ENCODE results near the gene NFATC4.
"Not testable (repeated sequence)": the region's sequence is repeated elsewhere in the genome, so short reads cannot be mapped to it uniquely, and the experiment has no call there.

Gene NFATC4

DNA sequence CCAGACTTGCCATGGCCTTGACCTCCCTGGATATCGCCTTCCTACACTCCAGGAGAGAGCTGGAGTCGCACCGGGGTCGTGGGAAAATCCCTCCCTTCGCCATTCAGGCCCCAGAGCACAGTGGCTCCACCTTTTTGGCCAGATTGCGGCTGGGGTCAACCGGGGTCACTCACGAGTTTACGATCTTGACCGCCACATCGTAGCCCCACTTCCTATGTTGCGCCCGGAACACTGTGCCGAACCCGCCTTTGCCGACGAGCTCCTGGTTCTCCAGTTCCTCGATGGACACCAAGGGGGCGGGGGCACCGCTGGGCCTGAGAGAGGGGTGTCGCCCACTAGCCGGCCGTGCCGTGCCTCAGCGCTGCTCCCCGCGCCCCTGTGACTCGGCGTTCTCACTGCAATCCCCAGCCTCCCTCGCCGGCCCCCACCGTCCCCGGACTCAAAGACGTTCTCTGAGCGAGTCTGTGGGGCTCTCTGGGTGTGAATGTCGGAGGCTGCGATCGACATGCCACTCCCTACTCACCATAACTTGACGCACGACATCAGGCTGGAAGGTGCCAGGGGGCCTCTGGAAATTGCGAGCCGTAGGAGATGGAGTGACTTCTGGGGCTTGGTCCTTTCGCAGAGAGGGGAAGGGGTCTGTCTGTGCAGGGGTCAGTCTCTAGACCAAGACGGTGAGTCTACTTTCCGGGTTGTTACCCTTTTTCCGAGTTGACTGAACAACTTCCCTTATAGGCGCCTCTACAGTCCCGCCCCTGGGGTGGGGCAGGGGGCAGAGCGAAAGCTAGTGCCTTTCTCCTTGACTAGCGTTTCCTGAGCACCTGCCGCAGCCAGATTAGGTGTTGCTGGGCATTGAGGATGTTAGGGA lies 28.5 kb upstream of the NFATC4 start, which contains the start of gene RIPK3:
RIPK3 (minus strand) TSS at position 708 of the 868 bp plus-strand sequence; CDS start at position 543, 165 bp downstream.
- peak; percentile 51 for DNase-seq (ENCODE audit: low read depth)

DNA sequence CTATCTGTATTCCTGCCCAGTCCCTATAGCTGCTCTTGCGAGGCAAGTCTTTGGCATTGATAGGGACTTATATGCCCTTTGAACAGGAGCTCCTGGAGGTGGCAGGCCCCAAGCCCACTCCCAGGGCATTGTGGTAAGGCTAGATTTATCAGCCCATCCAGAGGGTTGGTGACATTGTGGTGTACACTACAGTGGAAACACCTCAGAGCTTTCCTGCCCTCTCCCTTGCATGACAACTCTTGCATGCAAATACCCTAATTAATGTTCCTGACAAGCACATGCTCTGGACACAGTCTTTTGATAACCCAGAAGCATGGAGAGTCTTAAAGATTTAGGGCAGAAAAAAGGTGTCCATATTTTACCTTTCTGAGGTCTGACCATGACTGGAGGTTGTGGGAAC lies 27.4 kb upstream of the NFATC4 start:
- DNase-seq (ENCODE audit: low read depth) = no peak

DNA sequence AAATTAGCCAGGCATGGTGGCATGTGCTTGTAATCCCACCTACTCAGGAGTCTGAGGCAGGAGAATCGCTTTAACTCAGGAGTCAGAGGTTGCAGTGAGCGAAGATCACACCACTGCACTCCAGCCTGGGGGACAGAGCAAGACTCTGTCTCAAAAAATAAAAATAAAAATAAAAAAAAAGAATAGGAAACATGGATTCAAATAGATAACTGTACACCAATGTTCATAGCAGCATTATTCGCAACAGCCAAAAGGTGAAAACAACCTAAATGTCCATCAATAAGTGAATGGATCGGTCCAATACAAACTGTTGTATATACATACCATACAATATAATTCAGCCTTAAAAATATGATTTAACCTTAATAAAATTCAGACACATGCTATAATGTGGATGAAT lies 25.1 kb upstream of the NFATC4 start:
- DNase-seq (ENCODE audit: low read depth) = no peak

DNA sequence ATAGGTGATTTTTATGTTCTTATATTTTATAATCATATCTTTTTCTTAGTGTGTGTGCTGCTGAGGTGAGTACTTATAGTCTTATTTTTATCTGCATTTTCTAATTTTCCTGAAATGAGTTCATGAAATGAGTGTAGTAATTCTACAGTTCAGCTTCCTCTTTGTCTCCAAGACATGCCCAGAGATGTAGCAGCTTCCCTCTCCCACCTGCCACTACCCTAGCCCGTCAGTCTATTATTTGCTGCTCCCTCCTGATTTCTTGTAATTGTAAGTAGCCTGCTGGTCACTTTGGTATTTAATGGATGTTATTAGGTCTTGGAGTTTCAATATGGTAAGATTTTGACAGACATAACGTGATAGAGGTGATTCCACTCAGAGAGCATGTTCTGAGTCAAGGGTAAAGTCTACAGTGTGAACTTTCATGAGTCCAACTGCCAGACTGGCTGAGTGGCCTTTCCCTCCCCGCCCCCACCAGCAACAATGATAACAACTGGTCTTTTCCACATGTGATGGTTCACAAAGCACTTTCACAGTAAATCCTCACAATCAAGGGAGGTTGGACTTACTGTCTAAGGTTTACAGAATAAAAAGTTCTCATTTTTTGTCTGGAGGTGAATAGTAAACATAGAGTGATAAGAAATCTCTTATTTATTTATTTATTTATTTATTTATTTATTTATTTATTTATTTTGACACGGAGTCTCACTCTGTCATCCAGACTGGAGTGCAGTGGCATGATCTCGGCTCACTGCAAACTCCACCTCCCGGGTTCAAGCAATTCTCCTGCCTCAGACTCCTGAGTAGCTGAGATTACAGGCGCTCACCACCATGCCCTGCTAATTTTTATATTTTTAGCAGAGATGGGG lies 24.0 kb upstream of the NFATC4 start:
- DNase-seq (ENCODE audit: low read depth) = no peak

DNA sequence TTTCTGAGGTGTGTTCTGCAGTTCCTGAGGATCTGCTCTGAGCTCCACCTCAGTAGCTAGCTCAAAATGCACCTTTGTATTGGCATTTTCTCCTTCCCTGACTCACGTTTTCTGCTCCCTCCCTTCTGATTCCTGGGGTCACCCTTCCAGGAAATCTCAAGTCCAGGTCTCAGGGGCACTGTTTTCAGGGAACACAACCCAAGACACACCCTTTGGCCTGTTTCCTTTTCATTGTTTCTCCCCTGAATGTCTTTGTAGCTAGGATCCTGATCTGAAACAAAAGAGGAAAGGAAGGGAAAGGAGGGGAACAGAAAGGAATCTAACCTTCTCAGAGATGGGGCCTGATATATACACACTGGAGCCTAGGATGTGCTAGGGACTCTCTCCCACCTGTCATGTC lies 20.9 kb upstream of the NFATC4 start:
- no peak for DNase-seq (ENCODE audit: low read depth)

DNA sequence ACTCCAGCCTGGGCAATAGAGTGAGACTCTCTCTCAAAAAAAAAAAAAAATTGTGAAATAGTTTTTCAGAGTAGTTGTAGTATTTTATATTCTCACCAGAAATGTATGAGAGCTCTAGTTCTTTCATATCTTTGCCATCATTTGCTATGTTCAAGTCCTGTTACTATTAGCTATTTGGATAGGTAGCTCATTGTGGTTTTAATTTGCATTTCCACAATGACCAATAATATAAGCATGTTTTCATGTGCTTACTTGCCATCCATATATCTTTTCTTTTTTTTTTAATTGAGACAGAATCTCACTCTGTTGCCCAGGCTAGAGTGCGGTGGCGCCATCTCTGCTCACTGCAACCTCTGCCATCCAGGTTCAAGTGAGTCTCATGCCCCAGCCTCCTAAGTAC lies 19.8 kb upstream of the NFATC4 start:
- DNase-seq (ENCODE audit: low read depth) = no peak

DNA sequence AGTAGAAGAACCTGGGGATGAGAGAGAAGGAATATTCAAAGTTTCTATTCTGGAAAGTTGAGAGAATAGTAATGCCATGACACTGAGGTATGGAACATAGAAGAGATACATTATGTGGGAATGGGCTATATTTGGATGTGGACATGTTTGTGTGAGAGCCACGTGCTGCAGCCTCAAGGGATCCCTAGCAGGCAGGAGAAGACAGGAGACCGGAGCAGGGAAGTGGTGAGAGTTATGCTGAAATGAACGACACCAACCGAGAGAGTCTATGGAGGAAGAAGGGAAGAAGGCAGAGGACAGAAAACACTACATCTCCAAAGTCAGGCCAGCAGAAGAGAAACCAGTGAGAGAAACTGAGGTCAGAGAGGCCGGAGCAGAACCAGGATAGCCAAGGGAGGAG lies 18.2 kb upstream of the NFATC4 start:
- DNase-seq (ENCODE audit: low read depth) = no peak

DNA sequence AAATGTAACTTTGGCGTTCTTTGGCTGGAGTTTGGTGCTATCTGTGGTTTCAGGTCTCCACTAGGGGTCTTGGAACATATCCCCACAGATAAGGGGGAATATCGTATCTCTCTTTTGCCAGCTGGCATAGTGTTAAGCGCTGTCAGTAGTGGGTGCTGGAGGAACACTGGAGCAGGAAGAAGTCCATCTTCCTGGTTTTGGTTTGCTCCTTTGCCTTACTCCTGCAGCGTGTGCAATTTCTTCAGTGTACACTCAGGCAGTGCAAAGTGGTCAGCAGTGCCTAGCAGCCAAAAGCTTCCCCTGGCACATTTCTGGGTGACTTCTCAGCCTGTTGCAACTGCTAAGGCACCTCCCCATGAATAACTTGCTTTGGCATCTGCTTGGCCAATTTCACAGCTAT lies 16.5 kb upstream of the NFATC4 start:
- no peak for DNase-seq (ENCODE audit: low read depth)

DNA sequence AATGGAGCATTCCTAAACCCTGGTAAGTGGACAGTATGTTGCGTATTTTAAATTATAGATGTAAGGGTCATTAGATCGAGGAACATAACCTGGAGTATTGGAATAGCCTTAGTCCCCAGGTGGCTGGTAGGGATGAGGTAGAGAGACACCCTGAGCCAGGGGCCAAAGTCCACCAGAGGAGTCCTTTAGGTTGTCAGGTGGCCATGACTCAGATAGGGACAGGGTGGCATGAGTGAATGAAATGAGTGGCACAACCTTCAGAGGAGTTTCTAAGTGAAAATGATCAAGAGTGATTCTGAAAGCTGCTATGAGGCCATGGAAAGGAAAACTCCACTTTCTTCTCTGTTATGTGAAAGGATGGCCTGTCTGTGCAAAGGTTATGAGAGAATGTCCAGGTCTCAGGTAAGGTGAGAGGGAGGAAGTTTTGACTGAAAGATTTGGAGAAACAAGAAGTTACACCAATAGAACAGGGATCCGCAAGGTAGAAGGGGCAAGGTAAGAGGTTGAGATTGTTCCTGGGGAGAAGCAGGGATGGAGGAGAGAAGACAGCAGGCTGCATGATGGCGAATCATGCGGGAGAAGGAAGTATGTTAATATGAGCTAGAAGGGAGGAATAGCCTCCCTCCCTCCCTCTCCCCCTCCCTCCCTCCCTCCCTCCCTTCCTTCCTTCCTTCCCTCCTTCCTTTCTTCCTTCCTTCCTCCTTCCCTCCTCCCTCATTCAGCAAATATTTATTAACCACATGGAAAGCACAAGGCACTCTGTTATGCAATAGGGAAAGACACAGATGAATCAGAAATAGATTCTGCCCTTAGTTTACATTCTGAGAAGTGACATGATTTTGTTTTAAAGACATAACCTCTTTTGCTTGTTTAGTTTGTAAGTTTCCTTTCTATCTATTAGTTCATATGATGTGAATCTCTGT lies 14.2 kb upstream of the NFATC4 start:
- DNase-seq (ENCODE audit: low read depth) = no peak

DNA sequence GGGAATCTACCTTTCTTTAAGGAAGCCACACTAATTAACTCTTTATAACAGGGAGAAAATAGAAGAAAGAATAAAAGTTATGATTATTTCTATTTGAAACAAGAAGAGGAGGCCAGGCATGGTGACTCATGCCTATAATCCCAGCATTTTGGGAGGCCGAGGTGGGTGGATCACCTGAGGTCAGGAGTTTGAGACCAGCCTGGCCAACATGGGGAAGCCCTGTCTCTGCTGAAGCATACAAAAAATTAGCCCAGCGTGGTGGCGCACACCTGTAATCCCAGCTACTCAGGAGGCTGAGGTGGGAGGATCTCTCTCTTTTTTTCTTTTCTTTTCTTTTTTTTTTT lies 13.5 kb upstream of the NFATC4 start:
- not testable (repeated sequence) for DNase-seq (ENCODE audit: low read depth)

DNA sequence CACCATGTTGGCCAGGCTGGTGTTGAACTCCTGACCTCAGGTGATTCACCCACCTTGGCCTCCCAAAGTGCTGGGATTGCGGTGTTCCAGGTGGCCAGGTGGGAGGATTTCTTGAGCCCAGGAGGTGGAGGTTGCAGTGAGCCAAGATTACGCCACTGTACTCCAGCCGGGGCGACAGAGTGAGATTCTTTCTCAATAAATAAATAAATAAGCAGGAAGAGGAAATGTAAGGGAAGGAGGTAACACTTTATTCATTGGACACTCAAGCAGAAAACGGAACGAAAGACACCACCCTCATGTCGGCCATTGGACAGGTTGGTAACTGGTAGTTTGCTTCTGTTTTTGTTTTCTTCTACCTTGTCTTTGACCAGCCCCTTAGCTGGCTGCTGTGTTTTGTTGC lies 13.0 kb upstream of the NFATC4 start:
- DNase-seq (ENCODE audit: low read depth) = no peak

DNA sequence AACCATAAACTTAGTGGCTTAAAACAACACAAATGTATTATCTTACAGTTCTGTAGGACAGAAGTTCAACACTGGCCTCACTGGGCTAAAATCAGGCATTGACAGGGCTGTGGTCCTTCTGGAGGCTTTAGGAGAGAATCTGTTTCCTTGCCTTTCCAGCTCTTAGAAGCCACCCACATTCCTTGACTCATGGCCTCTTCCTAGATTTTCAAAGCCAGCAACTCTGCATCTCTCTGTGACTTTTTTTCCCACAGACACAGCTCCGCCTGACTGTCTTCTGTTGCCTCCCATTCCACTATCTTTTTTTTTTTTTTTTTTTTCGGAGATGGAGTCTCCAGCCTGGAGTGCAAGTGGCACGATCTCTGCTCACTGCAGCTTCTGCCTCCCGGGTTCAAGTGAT lies 11.8 kb upstream of the NFATC4 start:
- DNase-seq (ENCODE audit: low read depth) = no peak

DNA sequence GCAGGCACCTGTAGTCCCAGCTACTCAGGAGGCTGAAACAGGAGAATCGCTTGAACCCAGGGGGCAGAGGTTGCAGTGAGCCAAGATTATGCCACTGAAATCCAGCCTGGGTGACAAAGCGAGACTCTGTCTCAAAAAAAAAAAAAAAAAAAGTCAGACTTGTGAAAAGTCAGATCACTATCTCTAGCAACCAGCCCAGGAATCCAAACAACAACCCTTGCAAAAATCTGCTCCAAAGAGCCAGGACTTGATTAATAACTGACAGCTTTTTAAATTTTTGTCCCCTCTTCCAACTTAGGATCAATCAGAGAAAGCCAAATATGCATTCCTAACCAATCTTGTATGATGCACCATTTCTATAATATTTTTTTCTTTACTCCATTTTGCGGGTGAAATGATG lies 7.7 kb upstream of the NFATC4 start:
- no peak for DNase-seq (ENCODE audit: low read depth)

DNA sequence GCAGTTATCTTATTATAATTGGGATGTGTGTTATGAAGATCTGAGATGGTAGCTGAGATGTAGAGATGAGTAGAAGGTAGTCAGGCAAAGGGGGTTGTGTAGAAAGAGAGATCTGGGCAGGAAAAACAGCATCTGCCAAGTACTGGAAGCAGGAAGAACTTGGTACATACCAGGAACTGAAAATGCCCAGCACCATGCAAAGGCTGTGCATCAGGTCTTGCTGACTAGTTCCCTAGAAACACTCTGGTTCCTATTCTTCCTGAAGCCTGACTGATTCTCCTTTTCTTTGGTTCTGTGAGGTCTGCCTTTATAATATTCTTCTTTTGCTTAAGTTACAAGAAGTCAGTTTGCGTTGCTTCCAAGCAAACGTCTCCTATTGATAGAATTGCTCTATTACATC lies 6.7 kb upstream of the NFATC4 start:
- no peak for DNase-seq (ENCODE audit: low read depth)

DNA sequence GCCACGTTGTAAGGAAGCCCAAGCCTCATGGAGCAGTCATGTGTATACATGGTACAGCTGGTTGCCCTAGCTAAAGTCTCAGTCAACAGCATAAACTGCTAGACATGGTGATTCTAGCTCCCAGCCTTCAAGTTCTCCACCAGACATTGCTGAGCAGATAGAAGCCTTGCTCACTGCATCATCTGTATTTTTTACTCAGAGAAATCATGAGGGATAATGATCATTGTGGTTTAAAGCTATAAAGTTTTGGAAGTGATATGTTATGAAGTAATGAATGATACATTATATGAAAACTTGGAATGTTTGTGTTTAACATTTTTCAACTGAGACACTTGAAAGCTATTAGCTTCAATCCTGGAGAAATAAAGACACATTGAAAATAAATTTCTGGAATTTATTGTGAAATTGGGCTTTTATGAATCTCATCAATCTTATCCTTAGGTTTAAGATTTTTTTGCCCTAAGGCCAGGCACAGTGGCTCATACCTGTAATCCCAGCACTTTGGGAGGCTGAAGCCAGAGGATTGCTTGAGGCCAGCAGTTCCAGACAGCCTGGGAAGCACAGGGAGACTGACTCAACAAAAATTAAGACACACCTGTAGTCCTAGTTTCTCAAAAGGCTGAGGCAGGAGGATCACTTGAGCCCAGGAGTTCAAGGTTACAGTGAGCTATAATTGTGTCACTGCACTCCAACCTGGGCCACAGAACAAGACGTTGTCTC lies 5.6 kb upstream of the NFATC4 start:
- no peak for DNase-seq (ENCODE audit: low read depth)

DNA sequence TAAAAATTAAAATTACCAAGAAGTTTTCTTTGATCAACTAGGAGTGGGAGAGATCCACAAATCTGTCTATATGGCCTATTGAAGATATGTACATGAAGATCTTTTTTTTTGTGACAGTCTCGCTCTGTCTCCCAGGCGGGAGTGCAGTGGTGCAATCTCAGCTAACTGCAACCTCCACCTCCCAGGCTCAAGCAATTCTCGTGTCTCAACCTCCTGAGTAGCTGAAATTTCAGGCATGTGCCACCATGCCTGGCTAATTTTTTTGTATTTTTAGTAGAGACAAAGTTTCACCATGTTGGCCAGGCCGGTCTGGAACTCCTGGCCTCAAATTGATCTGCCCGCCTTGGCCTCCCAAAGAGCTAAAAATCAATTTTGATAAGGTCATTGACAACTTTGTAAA lies 4.6 kb upstream of the NFATC4 start:
- no peak for DNase-seq (ENCODE audit: low read depth)

DNA sequence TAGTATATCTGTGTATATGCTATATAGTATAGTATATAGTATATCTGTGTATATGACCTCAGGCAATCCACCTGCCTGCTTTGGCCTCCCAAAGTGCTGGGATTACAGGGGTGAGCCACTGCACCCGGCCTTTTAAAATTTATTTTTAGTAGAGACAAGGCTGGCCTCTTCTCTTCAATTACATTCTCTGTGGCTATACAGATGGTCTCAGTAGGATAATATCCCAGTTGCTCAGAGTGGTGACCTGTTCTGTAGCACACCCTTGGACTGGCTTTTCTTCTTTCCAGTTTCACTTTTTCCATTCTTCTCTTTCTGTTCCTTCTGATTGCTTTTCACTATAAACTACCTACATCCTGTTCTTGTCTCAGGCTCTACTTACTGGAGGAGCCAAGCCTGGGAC lies 3.1 kb upstream of the NFATC4 start:
- no peak for DNase-seq (ENCODE audit: low read depth)

DNA sequence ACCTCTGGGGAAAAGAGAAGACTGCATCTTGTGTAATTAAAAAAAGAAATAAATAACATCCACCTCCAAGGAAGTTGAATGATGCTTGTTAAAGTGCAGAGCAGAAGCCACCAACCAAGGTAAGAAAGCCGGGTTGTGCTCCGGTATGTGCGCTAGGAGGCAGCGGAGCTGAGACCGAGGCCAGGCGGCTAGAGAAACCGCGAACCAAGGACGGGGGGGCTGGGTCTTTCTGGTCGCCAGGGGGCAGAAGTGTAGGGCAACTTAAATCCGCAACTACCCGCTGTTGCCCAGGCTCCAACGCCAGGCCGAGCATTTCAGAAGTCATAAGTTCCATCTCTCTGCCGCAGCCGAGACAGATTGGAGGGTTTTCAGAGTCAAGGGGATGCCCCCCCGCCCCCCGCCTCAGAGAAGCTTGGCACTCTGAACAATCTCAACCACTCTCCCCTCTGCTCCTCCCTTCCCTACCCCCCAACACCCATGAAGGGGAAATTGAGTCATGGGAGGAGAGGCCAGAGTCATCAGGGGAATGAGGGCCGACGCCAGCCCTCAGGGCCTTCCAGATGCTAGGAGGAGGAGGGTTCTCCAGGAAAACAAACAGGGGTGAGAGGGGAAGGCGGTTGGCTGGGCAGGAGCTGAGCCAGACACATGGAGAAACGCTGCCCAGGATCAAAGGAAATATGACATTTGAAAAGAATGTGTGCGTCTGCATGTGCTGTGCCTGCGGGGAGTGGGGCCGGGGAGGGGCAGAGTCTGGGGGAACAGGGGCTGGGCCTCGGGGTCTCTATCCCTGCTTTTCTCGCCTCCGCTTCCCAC lies 2.2 kb upstream of the NFATC4 start:
- peak; percentile 71 for DNase-seq (ENCODE audit: low read depth)

DNA sequence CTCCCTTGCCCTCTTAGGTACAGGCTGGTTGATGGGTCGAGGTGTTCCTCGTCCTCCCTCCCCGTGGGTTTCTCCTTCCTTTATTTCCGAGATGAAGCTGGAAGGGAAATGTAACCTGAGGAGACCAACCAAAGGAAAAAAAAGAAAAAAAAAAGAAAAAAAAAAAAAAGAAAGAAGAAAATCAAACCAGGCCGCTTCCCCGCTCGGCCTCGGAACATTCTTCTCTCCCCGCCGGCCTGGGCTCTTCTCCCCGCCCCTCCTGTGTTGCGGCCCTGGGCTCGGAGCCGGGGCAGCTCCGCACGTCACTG lies 1.6 kb upstream of the NFATC4 start:
- no peak for DNase-seq (ENCODE audit: low read depth)

DNA sequence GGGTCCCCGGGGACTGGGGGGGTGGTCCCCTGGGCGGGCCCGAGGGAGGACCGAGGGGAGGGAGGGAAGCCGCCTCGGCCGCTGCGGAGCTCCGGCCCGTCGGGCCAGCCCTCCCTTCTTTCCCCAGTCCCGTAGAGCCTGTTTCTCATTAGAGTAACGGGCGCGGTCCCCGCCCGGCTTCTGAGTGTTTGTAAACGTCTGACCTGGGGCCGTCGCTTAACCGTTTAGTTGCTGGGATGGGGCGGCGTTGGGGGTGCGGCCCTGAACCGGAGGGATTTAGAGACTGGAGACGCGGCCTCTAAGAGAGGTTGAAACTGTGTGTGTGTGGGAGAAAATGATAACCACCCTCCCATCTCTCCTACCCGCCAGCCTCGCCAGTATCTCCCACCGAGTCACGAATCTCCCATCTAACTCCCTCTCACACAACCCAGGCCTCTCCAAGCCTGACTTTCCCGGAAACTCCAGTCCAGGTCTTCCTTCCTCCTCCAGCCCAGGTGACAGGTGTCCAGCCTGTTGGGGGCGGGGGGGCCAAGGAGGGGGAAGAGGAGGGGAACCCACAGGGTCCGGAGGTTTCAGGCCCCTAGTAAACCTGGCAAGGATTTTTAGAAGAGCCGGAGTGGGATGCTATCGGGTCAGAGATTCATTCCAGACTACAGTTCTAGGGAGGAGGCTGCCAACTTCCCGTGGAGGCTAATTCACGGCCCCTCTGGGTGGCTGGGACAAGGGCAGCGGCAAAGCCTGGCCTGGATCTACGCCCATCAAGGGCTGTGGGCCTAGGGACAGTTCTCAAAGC lies 1.1 kb upstream of the NFATC4 start:
- peak; percentile 18 for DNase-seq (ENCODE audit: low read depth)
